Karpas-422 (cell line): ENCODE results near the gene RAB12. TPM values are rescaled to one million over a fixed set of nuclear protein-coding genes. Genes with fewer than 3 reads are reported as not detected.

Source experiments
- DNase-seq: peaks from one replicate; pipeline ENCODE4 v3.0.0-alpha.2; 2015
- H2AFZ ChIP-seq: fragments of 200-600 bp; sonication (generic); 2 replicates; pipeline ENCODE4 v1.6.1; 2014; ENCODE audit warnings: antibody characterized with exemption, low read length, mixed read lengths
- H3K27ac ChIP-seq: fragments of 200-600 bp; sonication (generic); 2 replicates; pipeline ENCODE4 v1.5.1; 2014; ENCODE audit warnings: mild to moderate bottlenecking, low read length, moderate library complexity
- H3K27me3 ChIP-seq: fragments of 200-600 bp; sonication (generic); 2 replicates; pipeline ENCODE4 v1.6.1; 2014; ENCODE audit warnings: low read length, mixed read lengths
- H3K36me3 ChIP-seq: fragments of 200-600 bp; sonication (generic); 2 replicates; pipeline ENCODE4 v1.6.1; 2014; ENCODE audit warnings: low read length, mixed read lengths; ENCODE audit not compliant: insufficient read depth
- H3K4me1 ChIP-seq: fragments of 200-600 bp; sonication (generic); 2 replicates; pipeline ENCODE4 v1.6.1; 2014; ENCODE audit warnings: mild to moderate bottlenecking, low read length, mixed read lengths
- H3K4me2 ChIP-seq: fragments of 200-600 bp; sonication (generic); 2 replicates; pipeline ENCODE4 v1.6.1; 2014; ENCODE audit warnings: low read length, low read depth, mild to moderate bottlenecking; ENCODE audit not compliant: poor library complexity, severe bottlenecking
- H3K4me3 ChIP-seq: fragments of 200-600 bp; sonication (generic); 2 replicates; pipeline ENCODE4 v1.5.1; 2014; ENCODE audit warnings: mild to moderate bottlenecking, antibody characterized with exemption, low read length, mixed read lengths
- H3K79me2 ChIP-seq: fragments of 200-600 bp; sonication (generic); 2 replicates; pipeline ENCODE4 v1.6.1; 2014; ENCODE audit warnings: mild to moderate bottlenecking, low read length, mixed read lengths
- H3K9ac ChIP-seq: fragments of 200-600 bp; sonication (generic); 2 replicates; pipeline ENCODE4 v1.6.0; 2014; ENCODE audit warnings: low read length
- H3K9me2 ChIP-seq: fragments of 200-600 bp; sonication (generic), shearing (Covaris generic); replicated peaks from 2 replicates; pipeline ENCODE4 v1.6.0; 2014; ENCODE audit warnings: mild to moderate bottlenecking, low read length, moderate library complexity; ENCODE audit not compliant: insufficient read depth
- H3K9me3 ChIP-seq: fragments of 300-700, 200-600 bp; sonication (generic); 2 replicates; pipeline ENCODE4 v1.6.1; 2014; ENCODE audit warnings: low read length, mixed read lengths
- H4K20me1 ChIP-seq: fragments of 200-600 bp; sonication (generic); 2 replicates; pipeline ENCODE4 v1.6.1; 2014; ENCODE audit warnings: mild to moderate bottlenecking, antibody characterized with exemption, low read length, low read depth; ENCODE audit not compliant: insufficient read depth
- total RNA-seq: library from RNA; depleted of rRNA; stranded (reverse); fragments of >200 nt; shearing (Covaris generic); gene quantifications from 2 replicates; pipeline ENCODE4 v1.2.3, GENCODE V29; 2014; ENCODE audit warnings: low replicate concordance

RAB12 gene
- total RNA-seq, 1 experiment from 2014 or later: 17.2 TPM

DNA sequence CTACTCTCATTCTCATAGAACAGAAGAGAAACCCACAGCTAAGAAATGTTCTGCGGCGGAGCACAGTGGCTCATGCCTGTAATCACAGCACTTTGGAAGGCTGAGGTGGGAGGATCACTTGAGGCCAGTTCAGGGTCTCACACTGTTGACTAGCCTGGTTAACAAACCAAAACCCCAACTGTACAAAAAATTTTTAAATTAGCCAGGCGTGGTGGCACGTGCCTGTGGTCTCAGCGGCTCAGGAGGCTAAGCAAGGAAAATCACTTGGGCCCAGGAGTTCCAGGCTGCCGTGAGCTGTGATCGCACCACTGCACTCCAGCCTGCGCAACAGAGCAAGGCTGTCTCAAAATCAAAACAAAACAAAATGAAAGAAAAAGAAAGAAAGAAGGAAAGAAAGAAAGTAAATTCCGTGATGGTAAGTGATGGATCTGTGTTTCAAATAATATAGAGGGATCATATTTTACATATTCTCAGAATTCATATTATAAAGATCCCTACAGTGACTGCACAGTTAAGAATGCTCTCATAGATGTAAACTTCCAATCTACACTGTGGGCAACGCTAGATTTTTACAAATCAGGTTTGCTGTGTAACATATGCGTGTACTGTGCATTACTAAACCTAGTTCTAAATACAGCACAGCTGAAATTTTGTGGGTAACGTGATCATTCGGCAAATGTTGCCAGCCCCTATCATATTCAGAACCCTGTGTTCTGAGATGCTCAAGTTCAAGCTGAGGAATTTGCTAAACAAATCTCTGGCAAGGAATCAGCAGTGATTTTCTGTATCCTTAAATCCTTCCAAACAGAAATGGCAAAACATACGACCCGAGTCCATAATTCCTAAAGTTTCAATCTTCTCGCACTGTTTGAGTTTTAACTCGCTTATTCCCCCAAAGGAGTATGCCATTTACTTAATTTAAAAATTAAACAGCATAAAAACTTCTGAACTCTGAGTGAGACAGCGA is 1.2 kb upstream of the RAB12 start:
- H3K79me2 ChIP-seq: peaks cover 34% of the 10 kb centered on the region
- no peaks in the 10 kb centered on the region for H3K27me3 ChIP-seq
- H3K4me2 ChIP-seq: peak overlapping the region; percentile 88
- peaks cover 27% of the 10 kb centered on the region for H4K20me1 ChIP-seq
- H3K4me1 ChIP-seq: peaks cover 54% of the 10 kb centered on the region
- H3K36me3 ChIP-seq: peaks cover 7% of the 10 kb centered on the region; the same call in 1 of the 2 replicates
- peak overlapping the region; percentile 99 for H2AFZ ChIP-seq
- no peaks in the 10 kb centered on the region for H3K9me3 ChIP-seq
- DNase-seq: peak; percentile 56
- H3K9me2 ChIP-seq: no peaks in the 10 kb centered on the region
- H3K9ac ChIP-seq: peak overlapping the region; percentile 66
- peak overlapping the region; percentile 65 for H3K4me3 ChIP-seq
- H3K27ac ChIP-seq: no peak overlapping the region

DNA sequence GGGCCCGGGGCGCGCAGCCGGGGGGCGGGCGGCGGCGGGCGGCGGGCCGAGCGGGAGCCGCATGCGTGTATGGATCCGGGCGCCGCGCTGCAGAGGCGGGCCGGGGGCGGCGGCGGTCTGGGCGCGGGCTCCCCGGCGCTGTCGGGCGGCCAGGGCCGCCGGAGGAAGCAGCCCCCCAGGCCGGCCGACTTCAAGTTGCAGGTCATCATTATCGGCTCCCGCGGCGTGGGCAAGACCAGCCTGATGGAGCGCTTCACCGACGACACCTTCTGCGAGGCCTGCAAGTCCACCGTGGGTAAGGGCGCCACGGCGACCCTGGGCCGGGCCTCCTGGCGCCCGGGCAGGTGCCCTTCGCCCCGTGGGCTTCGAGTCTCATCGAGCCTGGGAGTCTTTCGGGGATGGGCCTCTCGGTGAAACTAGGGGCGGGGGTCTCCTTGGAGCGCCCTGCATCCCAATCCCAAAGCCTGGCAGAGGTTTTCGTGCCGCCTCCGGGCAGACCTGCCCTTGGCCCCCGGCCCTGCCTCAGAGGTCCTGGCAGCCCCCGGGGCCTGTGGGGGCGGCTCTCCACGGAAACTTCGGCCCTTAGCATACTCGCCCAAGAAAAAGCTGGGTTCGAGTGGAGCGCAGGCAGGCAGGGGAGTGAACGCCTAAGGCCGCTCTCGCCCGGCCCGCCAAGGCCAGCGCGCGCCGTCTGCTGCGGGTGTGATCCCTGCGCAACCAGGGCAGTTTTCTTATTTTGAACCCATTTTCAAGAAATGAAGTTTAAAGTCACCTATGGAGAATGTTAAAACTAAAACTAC is 622 bp downstream of the RAB12 start:
- H3K36me3 ChIP-seq: peaks cover 7% of the 10 kb centered on the region; the same call in 1 of the 2 replicates
- no peaks in the 10 kb centered on the region for H3K9me3 ChIP-seq
- peak; percentile 66 for DNase-seq
- peaks cover 35% of the 10 kb centered on the region for H4K20me1 ChIP-seq
- H3K9me2 ChIP-seq: no peaks in the 10 kb centered on the region
- peaks cover 57% of the 10 kb centered on the region for H3K4me1 ChIP-seq
- peaks cover 50% of the 10 kb centered on the region for H3K79me2 ChIP-seq
- H2AFZ ChIP-seq: no peak overlapping the region
- H3K27ac ChIP-seq: 0 out of 2 replicates have a peak overlapping the region, but pooled peaks have one; percentile 9
- peak overlapping the region; percentile 96 for H3K4me3 ChIP-seq
- peak overlapping the region; percentile 90 for H3K4me2 ChIP-seq
- peak overlapping the region; percentile 97 for H3K9ac ChIP-seq
- H3K27me3 ChIP-seq: no peaks in the 10 kb centered on the region

DNA sequence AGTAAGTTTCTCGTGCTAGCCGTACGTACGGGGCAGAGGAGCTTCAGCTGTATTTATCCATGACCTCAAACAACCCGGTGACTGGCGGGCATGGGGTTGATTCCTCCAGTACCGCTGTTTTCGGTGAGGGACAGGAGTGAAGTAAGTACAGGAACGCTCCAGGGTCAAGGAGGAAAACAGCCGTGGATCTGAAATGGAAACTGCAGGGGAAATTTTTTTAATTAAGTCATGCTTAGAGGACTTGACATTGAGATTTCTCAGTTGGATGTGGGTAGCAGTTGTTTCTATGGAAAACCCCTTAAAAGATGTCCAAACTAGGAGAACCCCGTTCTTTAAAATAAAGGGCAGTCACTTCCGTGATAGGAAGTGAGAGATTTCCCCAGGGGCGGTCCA is 1.2 kb downstream of the RAB12 start:
- Histone ChIP-seq H2AFZ (no peak overlapping the region), H3K27me3 (no peaks in the 10 kb centered on the region), H3K27ac (no peak overlapping the region), H3K4me2 (peak overlapping the region; percentile 90), H3K4me1 (peaks cover 57% of the 10 kb centered on the region), H3K9me2 (no peaks in the 10 kb centered on the region), H3K4me3 (peak overlapping the region; percentile 96), H3K9me3 (no peaks in the 10 kb centered on the region), H3K79me2 (peaks cover 56% of the 10 kb centered on the region), H3K9ac (peak overlapping the region; percentile 97), H3K36me3 (peaks cover 7% of the 10 kb centered on the region; the same call in 1 of the 2 replicates), H4K20me1 (peaks cover 35% of the 10 kb centered on the region)
- peak; percentile 51 for DNase-seq

DNA sequence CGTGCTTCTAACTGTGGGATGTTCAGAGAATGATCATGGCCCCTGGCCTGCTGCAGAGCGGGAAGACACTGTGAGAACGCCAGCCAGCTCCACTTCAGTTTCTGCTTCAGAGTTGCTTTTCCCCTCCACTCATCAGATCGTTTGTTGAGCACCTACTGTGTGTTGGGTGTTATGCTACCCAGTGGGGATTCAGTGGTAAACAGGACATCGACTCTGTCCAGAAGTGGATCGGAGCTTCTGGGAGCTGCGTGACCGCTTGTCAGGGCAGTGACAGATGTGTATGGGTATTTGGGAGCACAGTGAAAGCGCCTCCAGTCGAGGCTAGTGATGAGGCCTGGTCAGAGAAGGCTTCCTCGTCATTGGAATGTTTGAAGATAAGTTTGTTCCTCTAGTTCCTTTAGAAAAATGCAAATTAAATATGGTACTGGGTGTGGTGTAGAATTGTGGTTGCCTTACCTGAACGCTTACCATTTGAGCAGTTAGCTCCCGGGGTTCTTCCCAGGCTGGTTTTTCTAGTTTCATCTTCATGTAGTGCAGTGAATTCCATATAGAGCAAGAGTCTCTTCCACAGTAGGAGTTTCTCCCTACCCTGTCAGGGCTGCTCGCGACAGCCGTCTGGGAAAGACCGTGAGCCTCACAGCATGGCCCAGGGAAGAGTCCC is 2.8 kb downstream of the RAB12 start:
- peak overlapping the region; percentile 90 for H3K4me2 ChIP-seq
- DNase-seq: no peak
- H3K27ac ChIP-seq: no peak overlapping the region
- no peak overlapping the region for H3K9ac ChIP-seq
- no peaks in the 10 kb centered on the region for H3K27me3 ChIP-seq
- no peak overlapping the region for H2AFZ ChIP-seq
- peaks cover 12% of the 10 kb centered on the region for H3K36me3 ChIP-seq
- H3K4me3 ChIP-seq: peak overlapping the region; percentile 96; the same call in 1 of the 2 replicates
- H3K9me2 ChIP-seq: no peaks in the 10 kb centered on the region
- peaks cover 35% of the 10 kb centered on the region for H4K20me1 ChIP-seq
- peaks cover 72% of the 10 kb centered on the region for H3K79me2 ChIP-seq
- peaks cover 56% of the 10 kb centered on the region for H3K4me1 ChIP-seq
- no peaks in the 10 kb centered on the region for H3K9me3 ChIP-seq

DNA sequence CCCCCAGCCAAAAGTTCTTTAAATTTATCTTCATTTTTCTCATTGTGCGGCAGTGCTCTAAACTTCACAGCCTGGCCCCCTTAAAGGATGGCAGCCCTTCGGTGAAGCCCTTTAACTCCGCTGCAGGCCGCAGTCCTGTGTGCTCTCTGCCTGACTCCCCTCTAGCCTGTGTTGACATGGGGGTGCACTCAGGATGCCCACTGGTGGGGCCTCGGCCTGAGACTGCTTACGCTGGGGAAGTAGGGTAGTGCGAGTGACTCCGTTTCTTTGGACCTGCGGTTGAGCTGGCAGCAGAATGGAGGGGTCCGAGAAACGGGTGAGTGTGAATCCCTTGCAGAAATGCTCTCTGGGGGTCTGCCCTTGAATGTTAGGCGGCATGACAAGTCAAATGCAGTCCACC is 5.6 kb downstream of the RAB12 start:
- H3K4me2 ChIP-seq: no peak overlapping the region
- H3K4me1 ChIP-seq: peaks cover 35% of the 10 kb centered on the region
- H2AFZ ChIP-seq: no peak overlapping the region
- H3K27me3 ChIP-seq: no peaks in the 10 kb centered on the region
- H3K36me3 ChIP-seq: peaks cover 16% of the 10 kb centered on the region
- no peak for DNase-seq
- H3K79me2 ChIP-seq: peaks cover 98% of the 10 kb centered on the region
- peaks cover 33% of the 10 kb centered on the region for H4K20me1 ChIP-seq
- H3K9me3 ChIP-seq: no peaks in the 10 kb centered on the region
- H3K9me2 ChIP-seq: no peaks in the 10 kb centered on the region
- H3K9ac ChIP-seq: no peak overlapping the region
- H3K27ac ChIP-seq: no peak overlapping the region
- no peak overlapping the region for H3K4me3 ChIP-seq

DNA sequence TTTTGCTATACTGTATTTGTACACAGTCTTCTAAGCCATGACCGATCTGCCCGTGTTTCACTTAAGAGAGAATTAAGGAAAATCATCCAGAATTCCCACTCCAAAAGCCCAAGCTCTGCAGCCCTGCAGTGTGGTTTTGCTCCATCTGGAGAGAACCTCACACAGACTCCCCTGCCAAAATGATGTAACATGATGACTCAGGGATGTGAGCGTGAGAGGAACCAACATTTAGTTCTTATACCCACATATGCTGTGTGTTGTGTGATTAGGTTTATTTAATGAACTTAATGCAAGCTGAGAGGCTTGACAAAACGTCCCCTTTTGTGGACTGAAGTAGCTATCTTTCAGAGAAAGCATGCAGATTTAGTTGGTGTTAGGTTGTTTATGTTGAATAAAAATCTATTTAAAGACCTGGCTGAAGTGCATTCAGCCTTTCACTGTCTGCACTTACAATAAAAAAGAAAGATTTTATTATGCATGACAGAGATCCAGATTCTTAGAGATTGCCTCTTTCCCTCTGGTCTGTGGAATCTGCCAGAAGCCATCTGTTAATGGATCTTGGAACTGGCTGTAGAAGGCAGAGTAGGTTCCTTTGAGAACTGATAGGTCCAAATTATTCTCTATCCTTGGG is 6.3 kb downstream of the RAB12 start:
- no peak overlapping the region for H3K27ac ChIP-seq
- no peak overlapping the region for H2AFZ ChIP-seq
- H3K9ac ChIP-seq: no peak overlapping the region
- H3K27me3 ChIP-seq: no peaks in the 10 kb centered on the region
- H3K9me2 ChIP-seq: no peaks in the 10 kb centered on the region
- no peak for DNase-seq
- peaks cover 27% of the 10 kb centered on the region for H4K20me1 ChIP-seq
- H3K9me3 ChIP-seq: no peaks in the 10 kb centered on the region
- peaks cover 18% of the 10 kb centered on the region for H3K36me3 ChIP-seq
- H3K79me2 ChIP-seq: peaks cover 98% of the 10 kb centered on the region
- no peak overlapping the region for H3K4me3 ChIP-seq
- no peak overlapping the region for H3K4me2 ChIP-seq
- H3K4me1 ChIP-seq: peaks cover 35% of the 10 kb centered on the region

DNA sequence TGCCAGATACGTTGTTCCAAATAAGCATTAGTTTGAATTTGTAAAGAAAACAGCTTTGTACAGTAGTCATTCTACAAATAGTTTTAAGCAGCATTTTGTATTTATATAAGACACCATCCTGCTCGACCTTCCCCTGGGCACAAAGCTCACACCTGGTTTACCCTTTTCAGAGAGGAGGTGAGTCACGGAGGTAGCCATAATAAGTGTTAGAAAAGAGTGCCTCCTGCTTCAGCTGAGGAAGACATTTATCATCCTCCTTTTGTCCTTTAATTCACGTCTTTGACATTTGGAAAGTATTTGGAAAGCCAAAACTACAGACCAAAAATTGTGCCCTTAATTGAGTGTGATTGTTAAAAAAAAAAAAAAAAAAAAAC is 6.8 kb downstream of the RAB12 start:
- peaks cover 23% of the 10 kb centered on the region for H3K36me3 ChIP-seq
- no peaks in the 10 kb centered on the region for H3K27me3 ChIP-seq
- no peak overlapping the region for H3K4me2 ChIP-seq
- no peaks in the 10 kb centered on the region for H3K9me3 ChIP-seq
- peaks cover 98% of the 10 kb centered on the region for H3K79me2 ChIP-seq
- no peak overlapping the region for H3K27ac ChIP-seq
- H4K20me1 ChIP-seq: peaks cover 22% of the 10 kb centered on the region
- H3K9me2 ChIP-seq: no peaks in the 10 kb centered on the region
- no peak overlapping the region for H3K4me3 ChIP-seq
- no peak overlapping the region for H2AFZ ChIP-seq
- no peak for DNase-seq
- peaks cover 30% of the 10 kb centered on the region for H3K4me1 ChIP-seq
- no peak overlapping the region for H3K9ac ChIP-seq
